Neural progenitor cell (in vitro differentiated cells): ENCODE results near the gene FRY. TPM values are rescaled to one million over a fixed set of nuclear protein-coding genes. Genes with fewer than 3 reads are reported as not detected.

ENCODE experiments used
- DNase-seq: peaks from one replicate; pipeline ENCODE4 v3.0.0-alpha.2; 2016; ENCODE audit warnings: low spot score
- H2AFZ ChIP-seq: fragments of 200-600 bp; sonication (generic); replicated peaks from 2 replicates; pipeline ENCODE4 v1.6.1; 2016; ENCODE audit warnings: antibody characterized with exemption
- H3F3A ChIP-seq: fragments of 200-600 bp; sonication (generic); 2 replicates; pipeline ENCODE4 v1.6.1; 2016; ENCODE audit warnings: antibody characterized with exemption, low read depth
- H3K27ac ChIP-seq: fragments of 200-600 bp; sonication (generic); 2 replicates; pipeline ENCODE4 v1.5.1; 2016; ENCODE audit warnings: mild to moderate bottlenecking
- H3K27me3 ChIP-seq: fragments of 200-600 bp; sonication (generic); 2 replicates; pipeline ENCODE4 v1.6.1; 2016; ENCODE audit warnings: mild to moderate bottlenecking, moderate library complexity
- H3K36me3 ChIP-seq: fragments of 200-600 bp; sonication (generic); 2 replicates; pipeline ENCODE4 v1.5.1; 2016
- H3K4me1 ChIP-seq: fragments of 200-600 bp; sonication (generic); 2 replicates; pipeline ENCODE4 v1.6.1; 2016; ENCODE audit warnings: mixed run types
- H3K4me2 ChIP-seq: fragments of 200-600 bp; sonication (generic); 2 replicates; pipeline ENCODE4 v1.6.1; 2016
- H3K4me3 ChIP-seq: fragments of 200-600 bp; sonication (generic); 2 replicates; pipeline ENCODE4 v1.5.1; 2016
- H3K79me2 ChIP-seq: fragments of 200-600 bp; sonication (generic); 2 replicates; pipeline ENCODE4 v1.6.1; 2016; ENCODE audit warnings: low read depth
- H3K9ac ChIP-seq: fragments of 200-600 bp; sonication (generic); 2 replicates; pipeline ENCODE4 v1.6.1; 2016
- H3K9me3 ChIP-seq: fragments of 200-600 bp; sonication (generic); 2 replicates; pipeline ENCODE4 v1.5.1; 2016; ENCODE audit warnings: low read depth
- H4K20me1 ChIP-seq: fragments of 200-600 bp; sonication (generic); 2 replicates; pipeline ENCODE4 v1.6.1; 2016; ENCODE audit warnings: low read depth
- H3K27ac Mint-ChIP-seq: 3 replicates; pipeline ENCODE4 v1.8.0; 2021; ENCODE audit warnings: mixed read lengths
- H3K27me3 Mint-ChIP-seq: 2 replicates; pipeline ENCODE4 v1.8.0; 2022; ENCODE audit warnings: low read depth, mild to moderate bottlenecking, inconsistent platforms, moderate library complexity, mixed read lengths; ENCODE audit not compliant: insufficient read depth
- H3K36me3 Mint-ChIP-seq: 3 replicates; pipeline ENCODE4 v1.8.0; 2021; ENCODE audit warnings: mixed read lengths
- H3K4me1 Mint-ChIP-seq: 3 replicates; pipeline ENCODE4 v1.8.0; 2021; ENCODE audit warnings: mixed read lengths
- H3K4me3 Mint-ChIP-seq: 3 replicates; pipeline ENCODE4 v1.8.0; 2021; ENCODE audit warnings: mild to moderate bottlenecking, moderate library complexity, mixed read lengths
- H3K9me3 Mint-ChIP-seq: 3 replicates; pipeline ENCODE4 v1.8.0; 2020; ENCODE audit warnings: mixed read lengths
- CTCF ChIP-seq: fragments of 200-600 bp; sonication (generic); IDR thresholded peaks from 2 replicates; pipeline ENCODE4 v1.5.1; 2017; ENCODE audit warnings: antibody characterized with exemption, mild to moderate bottlenecking
- EZH2 ChIP-seq: fragments of 200-600 bp; sonication (generic); IDR thresholded peaks from 2 replicates; pipeline ENCODE4 v1.6.1; 2017; ENCODE audit warnings: antibody characterized with exemption, mild to moderate bottlenecking, moderate library complexity
- EZH2phosphoT487 ChIP-seq: fragments of 200-600 bp; sonication (generic); IDR thresholded peaks from 2 replicates; pipeline ENCODE4 v1.6.1; 2017; ENCODE audit warnings: antibody characterized with exemption
- total RNA-seq: library from RNA; depleted of rRNA; stranded (reverse); fragments of >200 nt; gene quantifications from 2 replicates; pipeline ENCODE4 v1.2.3, GENCODE V29; 2015; ENCODE audit warnings: low replicate concordance

Gene FRY
- total RNA-seq, 1 donor from 2014 or later = 12.6 TPM

DNA sequence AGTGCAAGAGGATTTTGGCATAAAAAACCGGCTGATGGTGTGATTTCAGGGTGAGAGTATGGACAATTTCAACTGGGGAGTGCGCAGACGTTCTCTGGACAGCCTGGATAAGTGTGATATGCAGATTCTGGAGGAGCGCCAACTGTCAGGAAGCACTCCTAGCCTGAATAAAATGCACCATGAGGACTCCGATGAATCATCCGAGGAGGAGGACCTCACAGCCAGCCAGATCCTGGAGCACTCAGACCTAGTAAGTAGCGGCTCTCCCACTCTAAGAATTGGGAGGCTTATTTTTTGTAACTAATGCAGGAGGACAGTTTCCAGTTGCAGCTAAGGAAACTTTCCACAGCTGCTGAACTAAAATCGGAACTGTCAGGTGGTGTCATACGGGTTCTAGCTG lies 230.0 kb downstream of the FRY start:
- Histone ChIP-seq H3K4me1 (no peaks in the 10 kb centered on the region), H3K79me2 (no peaks in the 10 kb centered on the region), H3K9ac (no peak overlapping the region), H3F3A (no peaks in the 10 kb centered on the region), H3K27me3 (no peaks in the 10 kb centered on the region), H3K4me2 (no peak overlapping the region), H3K36me3 (no peaks in the 10 kb centered on the region), H3K4me3 (no peak overlapping the region), H3K27ac (no peak overlapping the region), H4K20me1 (no peaks in the 10 kb centered on the region), H2AFZ (no peak overlapping the region), H3K9me3 (no peaks in the 10 kb centered on the region)
- no peak for DNase-seq
- no peak overlapping the region for H3K4me3 Mint-ChIP-seq
- H3K4me1 Mint-ChIP-seq = peaks cover 10% of the 10 kb centered on the region
- H3K36me3 Mint-ChIP-seq = no peaks in the 10 kb centered on the region
- peaks cover 5% of the 10 kb centered on the region for H3K27me3 Mint-ChIP-seq
- no peaks in the 10 kb centered on the region for H3K9me3 Mint-ChIP-seq
- TF ChIP-seq EZH2phosphoT487 = no peak
- TF ChIP-seq EZH2 = no peak
- TF ChIP-seq CTCF = no peak
- no peak overlapping the region for H3K27ac Mint-ChIP-seq

DNA sequence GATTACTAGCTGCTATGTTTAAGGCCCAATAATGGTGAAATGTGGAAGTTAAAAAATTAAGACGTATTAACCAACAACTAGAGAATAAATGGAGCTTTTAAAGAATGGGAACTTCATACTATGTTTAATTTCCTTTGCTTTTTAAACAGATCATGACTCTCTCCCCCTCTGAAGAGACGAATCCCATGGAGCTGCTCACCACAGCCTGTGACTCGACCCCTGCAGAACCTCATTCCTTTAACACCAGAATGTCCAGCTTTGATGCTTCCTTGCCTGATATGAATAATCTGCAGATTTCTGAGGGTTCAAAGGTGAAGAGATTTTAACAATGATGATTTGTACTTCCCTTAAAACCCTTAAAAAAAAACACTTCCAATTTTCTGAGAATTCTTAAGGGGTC lies 230.6 kb downstream of the FRY start:
- Mint-ChIP-seq H3K27me3 (peaks cover 5% of the 10 kb centered on the region), H3K36me3 (no peaks in the 10 kb centered on the region)

DNA sequence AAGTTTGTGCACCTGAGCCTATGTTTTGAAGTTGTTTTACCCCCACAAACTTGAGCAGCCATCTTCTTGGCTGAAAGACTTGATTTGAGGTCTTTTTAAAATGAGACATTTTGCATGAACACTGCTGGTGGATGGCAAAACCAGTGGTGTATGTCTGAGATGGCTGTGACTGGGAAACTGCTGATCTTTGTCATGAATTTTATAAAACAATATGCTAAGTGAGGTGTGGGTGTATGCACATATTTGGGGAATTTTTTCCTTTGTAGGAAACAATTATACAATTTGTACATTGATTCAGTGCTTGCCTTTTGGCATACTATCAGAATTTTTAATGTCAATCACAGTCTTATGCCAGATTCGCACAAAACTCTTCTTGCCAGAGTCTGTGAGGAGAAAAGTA lies 231.0 kb downstream of the FRY start:
- Histone ChIP-seq H3F3A (no peaks in the 10 kb centered on the region), H3K79me2 (no peaks in the 10 kb centered on the region), H3K9ac (no peak overlapping the region), H3K36me3 (no peaks in the 10 kb centered on the region), H3K4me1 (no peaks in the 10 kb centered on the region), H3K27ac (no peak overlapping the region), H3K4me2 (no peak overlapping the region), H2AFZ (no peak overlapping the region), H3K9me3 (no peaks in the 10 kb centered on the region), H4K20me1 (no peaks in the 10 kb centered on the region), H3K4me3 (no peak overlapping the region), H3K27me3 (no peaks in the 10 kb centered on the region)
- H3K36me3 Mint-ChIP-seq = no peaks in the 10 kb centered on the region
- no peak overlapping the region for H3K4me3 Mint-ChIP-seq
- H3K27ac Mint-ChIP-seq = no peak overlapping the region
- H3K9me3 Mint-ChIP-seq = no peaks in the 10 kb centered on the region
- TF ChIP-seq CTCF (no peak), EZH2phosphoT487 (no peak), EZH2 (no peak)
- H3K27me3 Mint-ChIP-seq = peaks cover 5% of the 10 kb centered on the region
- no peak for DNase-seq
- peaks cover 10% of the 10 kb centered on the region for H3K4me1 Mint-ChIP-seq

More for the DNA sequence above, 230.6 kb downstream of the FRY start:
- H3K79me2 ChIP-seq = no peaks in the 10 kb centered on the region
- H3K4me2 ChIP-seq = no peak overlapping the region
- H3F3A ChIP-seq = no peaks in the 10 kb centered on the region
- H3K9ac ChIP-seq = no peak overlapping the region
- no peaks in the 10 kb centered on the region for H3K4me1 ChIP-seq
- Mint-ChIP-seq H3K4me3 (no peak overlapping the region), H3K4me1 (peaks cover 10% of the 10 kb centered on the region), H3K27ac (no peak overlapping the region), H3K9me3 (no peaks in the 10 kb centered on the region)
- DNase-seq = no peak
- H4K20me1 ChIP-seq = no peaks in the 10 kb centered on the region
- H3K36me3 ChIP-seq = no peaks in the 10 kb centered on the region
- no peak for TF ChIP-seq EZH2
- no peak for TF ChIP-seq EZH2phosphoT487
- TF ChIP-seq CTCF = no peak
- no peak overlapping the region for H3K4me3 ChIP-seq
- no peak overlapping the region for H2AFZ ChIP-seq
- no peaks in the 10 kb centered on the region for H3K9me3 ChIP-seq
- peak overlapping the region; percentile 19 for H3K27ac ChIP-seq
- H3K27me3 ChIP-seq = no peaks in the 10 kb centered on the region

- no peak overlapping the region for H3K4me2 ChIP-seq
- H3K9me3 Mint-ChIP-seq = no peaks in the 10 kb centered on the region
- no peaks in the 10 kb centered on the region for H3F3A ChIP-seq
- no peak overlapping the region for H2AFZ ChIP-seq
- DNase-seq = no peak
- no peak overlapping the region for H3K4me3 Mint-ChIP-seq
- H3K79me2 ChIP-seq = no peaks in the 10 kb centered on the region
- TF ChIP-seq CTCF (no peak), EZH2 (no peak), EZH2phosphoT487 (no peak)
- H3K4me3 ChIP-seq = no peak overlapping the region
- no peaks in the 10 kb centered on the region for H3K36me3 Mint-ChIP-seq
- no peak overlapping the region for H3K27ac Mint-ChIP-seq
- H3K27ac ChIP-seq = no peak overlapping the region
- H3K36me3 ChIP-seq = no peaks in the 10 kb centered on the region
- no peaks in the 10 kb centered on the region for H3K4me1 ChIP-seq
- peaks cover 5% of the 10 kb centered on the region for H3K27me3 Mint-ChIP-seq
- no peaks in the 10 kb centered on the region for H3K27me3 ChIP-seq
- H3K9me3 ChIP-seq = no peaks in the 10 kb centered on the region
- H3K9ac ChIP-seq = no peak overlapping the region
- no peaks in the 10 kb centered on the region for H4K20me1 ChIP-seq
- peaks cover 10% of the 10 kb centered on the region for H3K4me1 Mint-ChIP-seq
These were observed 232.8 kb downstream of the FRY start for GRCh38 chr13:32264407-32264806.
